Measurements from ENCODE around the gene HDAC7. TPM values are rescaled to one million over a fixed set of nuclear protein-coding genes. Genes with fewer than 3 reads are reported as not detected.

The HDAC7 gene
- total and polyA plus RNA-seq, 8 donors = 22.8 to 313 (median 46.8) TPM

DNA sequence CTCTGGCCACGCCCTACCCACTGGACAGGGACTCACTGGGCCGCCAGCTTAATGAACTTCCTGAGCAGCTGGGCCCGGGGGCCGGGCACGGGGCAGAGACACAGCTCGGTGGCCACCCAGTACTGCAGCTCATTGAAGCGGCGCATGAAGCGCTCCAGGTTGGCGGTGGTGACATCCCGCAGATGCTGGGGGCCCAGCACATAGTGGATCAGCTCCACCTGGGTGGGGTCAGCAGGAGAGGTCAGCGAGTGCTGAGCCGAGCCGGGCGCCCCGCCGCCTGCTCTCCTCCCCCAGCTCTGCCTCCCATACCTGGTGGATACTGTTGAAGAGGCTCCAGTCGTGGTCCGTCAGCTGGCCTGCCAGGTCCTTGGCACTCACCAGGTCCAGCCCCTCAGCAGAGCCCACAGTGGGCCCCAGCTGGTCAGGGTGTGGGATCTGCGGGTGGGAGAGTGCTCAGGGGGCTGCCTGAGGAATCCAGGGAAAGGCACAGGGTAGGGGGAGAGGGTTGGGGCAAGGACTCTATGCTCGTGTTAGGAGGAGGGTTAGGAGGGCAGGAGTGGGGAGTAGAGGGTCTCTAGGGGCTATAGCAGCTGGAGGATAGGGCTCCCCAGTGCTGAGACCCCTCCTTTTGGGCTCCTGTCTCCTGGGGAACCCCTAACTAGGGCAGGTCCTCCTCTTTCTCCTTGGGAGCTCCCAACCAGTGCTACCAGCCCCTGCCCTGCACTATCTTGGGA is 78.9 kb downstream of the HDAC7 start:
- Histone ChIP-seq H3K27me3 (no peaks in the 10 kb centered on the region), H3K4me3 (no peak overlapping the region), H3K4me1 (peaks cover 33 to 47% (median 41%) of the 10 kb centered on the region in 4 donors), H3K9me3 (no peaks in the 10 kb centered on the region), H3K36me3 (no peaks in the 10 kb centered on the region), H3K27ac (peak overlapping the region in 4 of 5 donors; percentile 16 to 53 (median 40))
- intact Hi-C loops (cut with DNase I; ENCODE audit: low total_unique reads) = no loop called here
- TF ChIP-seq EP300 (IDR thresholded peaks at IDR 0.05) (no peak), POLR2A (IDR thresholded peaks at IDR 0.05) (no peak), POLR2AphosphoS5 (IDR thresholded peaks at IDR 0.05) (no peak)
- TF ChIP-seq, protein P1, sequence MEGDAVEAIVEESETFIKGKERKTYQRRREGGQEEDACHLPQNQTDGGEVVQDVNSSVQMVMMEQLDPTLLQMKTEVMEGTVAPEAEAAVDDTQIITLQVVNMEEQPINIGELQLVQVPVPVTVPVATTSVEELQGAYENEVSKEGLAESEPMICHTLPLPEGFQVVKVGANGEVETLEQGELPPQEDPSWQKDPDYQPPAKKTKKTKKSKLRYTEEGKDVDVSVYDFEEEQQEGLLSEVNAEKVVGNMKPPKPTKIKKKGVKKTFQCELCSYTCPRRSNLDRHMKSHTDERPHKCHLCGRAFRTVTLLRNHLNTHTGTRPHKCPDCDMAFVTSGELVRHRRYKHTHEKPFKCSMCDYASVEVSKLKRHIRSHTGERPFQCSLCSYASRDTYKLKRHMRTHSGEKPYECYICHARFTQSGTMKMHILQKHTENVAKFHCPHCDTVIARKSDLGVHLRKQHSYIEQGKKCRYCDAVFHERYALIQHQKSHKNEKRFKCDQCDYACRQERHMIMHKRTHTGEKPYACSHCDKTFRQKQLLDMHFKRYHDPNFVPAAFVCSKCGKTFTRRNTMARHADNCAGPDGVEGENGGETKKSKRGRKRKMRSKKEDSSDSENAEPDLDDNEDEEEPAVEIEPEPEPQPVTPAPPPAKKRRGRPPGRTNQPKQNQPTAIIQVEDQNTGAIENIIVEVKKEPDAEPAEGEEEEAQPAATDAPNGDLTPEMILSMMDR (IDR thresholded peaks at IDR 0.05) = no peak
- 73 to 84% (median 81%) methylated on average over 15 to 21 of the region's 21 CpGs for WGBS, 5 donors
- no peak for DNase-seq

DNA sequence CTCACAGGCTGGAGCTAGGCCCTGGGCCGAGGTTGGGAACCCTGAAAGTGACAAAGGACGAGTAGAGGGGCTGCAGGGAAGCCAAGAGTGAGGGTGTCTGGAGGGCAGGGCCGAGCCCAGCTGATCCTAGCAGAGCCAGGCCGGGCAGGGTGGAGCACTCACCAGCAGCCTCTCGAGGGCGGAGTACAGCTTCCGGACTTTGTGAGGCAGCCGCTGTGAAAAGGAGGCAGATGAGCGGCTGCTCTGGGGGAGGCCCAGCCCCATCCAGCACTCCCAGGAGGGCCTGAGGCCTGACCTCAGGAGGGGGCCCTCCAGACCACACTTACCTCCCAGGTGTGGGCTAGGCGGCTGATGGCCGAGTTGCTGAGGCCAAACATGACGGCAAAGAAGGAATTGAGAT is 79.7 kb downstream of the HDAC7 start:
- no peaks in the 10 kb centered on the region for H3K36me3 ChIP-seq
- TF ChIP-seq, protein P1 (IDR thresholded peaks at IDR 0.05) = no peak
- TF ChIP-seq POLR2AphosphoS5 (IDR thresholded peaks at IDR 0.05) (no peak), POLR2A (IDR thresholded peaks at IDR 0.05) (no peak), EP300 (IDR thresholded peaks at IDR 0.05) (no peak)
- 64 to 88% (median 74%) methylated on average over 10 to 12 of the region's 12 CpGs for WGBS, 5 donors
- no peaks in the 10 kb centered on the region for H3K27me3 ChIP-seq
- no peak overlapping the region for H3K4me3 ChIP-seq
- no peaks in the 10 kb centered on the region for H3K9me3 ChIP-seq
- H3K27ac ChIP-seq = peak overlapping the region in 2 of 5 donors; percentile 49 to 53
- H3K4me1 ChIP-seq = peaks cover 41 to 55% (median 49%) of the 10 kb centered on the region in 4 donors
- intact Hi-C loops (cut with DNase I; ENCODE audit: low total_unique reads) = no loop called here
- no peak for DNase-seq

DNA sequence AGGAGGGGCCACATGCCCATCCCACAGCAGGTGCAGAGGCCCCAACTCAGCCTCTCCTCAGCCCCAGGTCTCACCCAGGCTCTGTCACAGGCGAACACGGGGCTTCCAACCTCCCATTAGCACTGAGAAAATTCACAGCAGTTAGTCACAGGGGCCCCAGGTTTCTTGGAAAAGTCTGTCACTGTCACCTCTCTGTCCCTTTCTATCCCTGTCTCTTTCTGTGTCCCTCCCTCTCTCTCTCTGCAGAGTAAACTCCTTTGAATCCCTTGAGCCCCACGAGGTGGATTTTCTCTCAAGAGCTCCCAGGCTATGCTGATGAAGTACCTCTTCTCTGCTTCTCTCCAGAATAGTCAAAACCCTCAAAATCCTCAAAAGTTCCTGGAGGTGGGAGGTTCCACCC is 80.4 kb downstream of the HDAC7 start:
- no peak for TF ChIP-seq POLR2AphosphoS5 (IDR thresholded peaks at IDR 0.05)
- TF ChIP-seq, protein P1 (IDR thresholded peaks at IDR 0.05) = no peak
- TF ChIP-seq POLR2A (IDR thresholded peaks at IDR 0.05) = no peak
- no peak for TF ChIP-seq EP300 (IDR thresholded peaks at IDR 0.05)
- peaks cover 42 to 58% (median 55%) of the 10 kb centered on the region in 4 donors for H3K4me1 ChIP-seq
- no peak overlapping the region for H3K4me3 ChIP-seq
- no peak for DNase-seq
- intact Hi-C loops (cut with DNase I; ENCODE audit: low total_unique reads) = no loop called here
- no peaks in the 10 kb centered on the region for H3K27me3 ChIP-seq
- H3K9me3 ChIP-seq = no peaks in the 10 kb centered on the region
- 80 to 92% (median 88%) methylated on average over 3 of the region's 3 CpGs for WGBS, 5 donors
- no peaks in the 10 kb centered on the region for H3K36me3 ChIP-seq
- H3K27ac ChIP-seq = peak overlapping the region in 1 of 5 donors; percentile 49

DNA sequence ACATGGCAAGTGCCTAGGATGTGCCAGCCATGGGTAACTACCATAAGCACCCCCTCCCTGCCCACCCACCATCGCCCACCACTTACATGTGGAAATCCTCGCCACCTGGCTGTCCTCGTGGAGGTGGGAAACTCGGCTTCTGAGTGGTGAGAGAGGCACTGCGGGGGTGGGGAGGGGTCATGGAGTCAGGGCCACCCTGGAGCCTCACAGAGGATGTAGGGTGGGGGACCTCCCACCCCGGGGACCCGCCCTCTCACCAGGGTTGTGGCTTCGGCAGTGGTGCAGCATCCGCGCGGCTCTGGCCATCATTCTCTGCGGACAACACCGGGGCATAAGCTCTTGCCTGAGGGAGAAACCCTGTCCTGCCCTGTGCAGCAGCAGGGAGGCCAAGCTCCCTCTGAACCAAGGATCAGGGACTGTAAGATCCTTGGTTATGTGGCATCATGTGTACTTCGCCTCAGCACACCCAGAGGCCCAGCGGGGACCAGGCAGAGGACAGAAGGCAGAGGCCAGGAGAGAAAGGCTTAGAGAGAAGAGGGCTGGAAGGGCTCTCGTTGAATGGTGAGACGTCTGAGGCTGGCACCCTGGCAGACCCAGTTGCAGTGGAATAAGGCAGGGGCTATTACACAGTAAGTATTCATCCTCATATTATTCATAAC is 81.6 kb downstream of the HDAC7 start:
- Histone ChIP-seq H3K9me3 (no peaks in the 10 kb centered on the region), H3K4me1 (peaks cover 42 to 58% (median 55%) of the 10 kb centered on the region in 4 donors), H3K27me3 (no peaks in the 10 kb centered on the region), H3K36me3 (no peaks in the 10 kb centered on the region), H3K4me3 (no peak overlapping the region), H3K27ac (peak overlapping the region; percentile 44 to 84 (median 79))
- intact Hi-C loops (cut with DNase I; ENCODE audit: low total_unique reads) = no loop called here
- DNase-seq = no peak
- 83 to 87% (median 86%) methylated on average over 13 to 17 of the region's 17 CpGs for WGBS, 5 donors
- no peak for TF ChIP-seq POLR2AphosphoS5 (IDR thresholded peaks at IDR 0.05)
- TF ChIP-seq, protein P1 (IDR thresholded peaks at IDR 0.05) = no peak
- TF ChIP-seq EP300 (IDR thresholded peaks at IDR 0.05) = no peak
- no peak for TF ChIP-seq POLR2A (IDR thresholded peaks at IDR 0.05)
